K562 (cell line): Measurements from ENCODE around the gene RNF166. TPM values are rescaled to one million over a fixed set of nuclear protein-coding genes. Genes with fewer than 3 reads are reported as not detected.

ENCODE experiments used
- ATAC-seq: fragments of 200-7000 bp; cut with Tn5 transposase; 3 replicates; pipeline ENCODE4 v1.9.1; 2020; ENCODE audit warnings: moderate library complexity
- BruUV-seq: library from RNA; stranded (reverse); fragments of 400-500 nt; replicated peaks from 2 replicates; lab custom pipeline; 2021; lab: Mats Ljungman, UMichigan
- CTCF ChIA-PET: fragments of 300-600 bp; formaldehyde crosslinking; extraction: SDS; loops from one replicate; lab custom pipeline; 2021; ENCODE audit warnings: low intra/inter-chr PET ratio; lab: Yijun Ruan, JAX
- POLR2A ChIA-PET: fragments of 300-600, 350-650 bp; sonication (Branson Sonifier 250); formaldehyde crosslinking; extraction: SDS; loops from one replicate; lab custom pipeline; 2021; ENCODE audit warnings: antibody characterized with exemption, inconsistent platforms; lab: Yijun Ruan, JAX
- DNase-seq, 4 experiments: peaks; one replicate each; pipeline versions ENCODE4 v3.0.0 to v3.0.0-alpha.2; 2011 to 2018; ENCODE audit warnings: low spot score in 3 of 4, mixed read lengths in 3 of 4; ENCODE audit errors: extremely low read depth in 1 of 4
- FAIRE-seq: peaks from 2 replicates; lab custom pipeline; 2011; peaks lifted over from hg19 to GRCh38; lab: Jason Lieb, UNC
- H2AFZ ChIP-seq: 2 replicates; pipeline ENCODE4 v1.6.0; 2011; ENCODE audit warnings: low read depth, low read length, control low read depth, inconsistent platforms
- H3K27ac ChIP-seq: fragments of 200-600 bp; 3 replicates; pipeline ENCODE4 v1.8.0; 2011; ENCODE audit warnings: low read depth, mild to moderate bottlenecking, control low read depth, inconsistent platforms, low read length, moderate library complexity, mixed read lengths; ENCODE audit errors: extremely low read depth
- H3K27me3 ChIP-seq, 2 experiments: fragments of 300-600 bp in 1 of 2; 2 replicates in 1 of 2; 3 replicates in 1 of 2; pipeline versions ENCODE4 v1.6.0 to v1.8.0; 2011; ENCODE audit warnings: inconsistent platforms in 2 of 2, low read length in 2 of 2, mild to moderate bottlenecking in 1 of 2, mixed read lengths in 1 of 2, moderate library complexity in 1 of 2; ENCODE audit not compliant: control insufficient read depth in 2 of 2, insufficient read depth in 2 of 2
- H3K36me3 ChIP-seq: fragments of 300-600 bp; 3 replicates; pipeline ENCODE4 v1.8.0; 2011; ENCODE audit warnings: mild to moderate bottlenecking, low read length, inconsistent platforms; ENCODE audit not compliant: control insufficient read depth, insufficient read depth
- H3K4me1 ChIP-seq, 2 experiments: fragments of 200-600 bp in 1 of 2; replicated peaks in 1 of 2; 2 replicates in 1 of 2; 3 replicates in 1 of 2; pipeline versions ENCODE4 v1.5.1 to v1.8.0; 2011; ENCODE audit warnings: inconsistent platforms in 2 of 2, low read length in 2 of 2, mild to moderate bottlenecking in 1 of 2, mixed read lengths in 1 of 2, moderate library complexity in 1 of 2; ENCODE audit not compliant: control insufficient read depth in 2 of 2, insufficient read depth in 2 of 2
- H3K4me2 ChIP-seq: 2 replicates; pipeline ENCODE4 v1.6.1; 2011; ENCODE audit warnings: low read length, control low read depth, inconsistent platforms, mixed read lengths; ENCODE audit not compliant: insufficient read depth
- H3K4me3 ChIP-seq: fragments of 200-600 bp; sonication (generic), shearing (Covaris generic); 2 replicates; pipeline ENCODE4 v1.5.1; 2016; ENCODE audit warnings: control low read depth, inconsistent platforms
- H3K79me2 ChIP-seq: fragments of 200-600 bp; 3 replicates; pipeline ENCODE4 v1.8.0; 2011; ENCODE audit warnings: low read length, inconsistent platforms; ENCODE audit not compliant: control insufficient read depth, insufficient read depth
- H3K9ac ChIP-seq, 2 experiments: 2 replicates each; pipeline versions ENCODE4 v1.6.0 to v1.6.1; 2011; ENCODE audit warnings: low read depth in 2 of 2, low read length in 2 of 2, control low read depth in 1 of 2, inconsistent platforms in 1 of 2, mild to moderate bottlenecking in 1 of 2, mixed read lengths in 1 of 2; ENCODE audit not compliant: insufficient read depth in 1 of 2
- H3K9me1 ChIP-seq: one replicate; pipeline ENCODE4 v1.6.0; 2011; ENCODE audit warnings: inconsistent platforms, mild to moderate bottlenecking, low read length, moderate library complexity; ENCODE audit not compliant: control insufficient read depth, insufficient read depth
- H3K9me3 ChIP-seq: replicated peaks from 2 replicates; pipeline ENCODE4 v1.5.1; 2011; ENCODE audit warnings: low read depth, low read length, inconsistent platforms; ENCODE audit not compliant: control insufficient read depth, insufficient read depth
- H4K20me1 ChIP-seq: replicated peaks from 2 replicates; pipeline ENCODE4 v1.6.1; 2011; ENCODE audit warnings: low read length, inconsistent platforms, mixed read lengths; ENCODE audit not compliant: control insufficient read depth, insufficient read depth
- CHD7 ChIP-seq: fragments of 200-600 bp; sonication (generic); IDR thresholded peaks from one replicate; pipeline ENCODE4 v1.6.1; 2012; ENCODE audit warnings: mild to moderate bottlenecking, low read depth, low read length, inconsistent platforms
- EGR1 ChIP-seq: fragments of 450-650 bp; conservative IDR thresholded peaks from 2 replicates; pipeline ENCODE4 v1.6.1; 2017; ENCODE audit warnings: mild to moderate bottlenecking
- LCOR ChIP-seq: sonication (generic); formaldehyde crosslinking; IDR thresholded peaks from 2 replicates; pipeline ENCODE4 v1.8.0; 2022; ENCODE audit warnings: mild to moderate bottlenecking, missing genetic modification reagents
- NFIC ChIP-seq: fragments of 450-650 bp; IDR thresholded peaks from 2 replicates; pipeline ENCODE4 v1.6.1; 2017; ENCODE audit warnings: mild to moderate bottlenecking, inconsistent platforms
- POLR2G ChIP-seq: fragments of 200-400 bp; formaldehyde crosslinking; IDR thresholded peaks from 2 replicates; pipeline ENCODE4 v1.6.1; 2017; ENCODE audit warnings: low read depth, mild to moderate bottlenecking, antibody characterized with exemption, low read length, moderate library complexity
- PURB ChIP-seq: sonication (generic); formaldehyde crosslinking; IDR thresholded peaks from 2 replicates; pipeline ENCODE4 v1.9.0; 2021; ENCODE audit warnings: low read depth, mild to moderate bottlenecking, missing genetic modification reagents
- THRA ChIP-seq: fragments of 450-650 bp; IDR thresholded peaks from 2 replicates; pipeline ENCODE4 v1.6.1; 2017; ENCODE audit warnings: mild to moderate bottlenecking, moderate library complexity
- ZNF707 ChIP-seq: fragments of 250-450 bp; sonication (Bioruptor Pico); conservative IDR thresholded peaks from 2 replicates; pipeline ENCODE4 v1.8.0; 2022; ENCODE audit warnings: inconsistent platforms, mild to moderate bottlenecking, moderate library complexity
- WGBS: fragments of 100-300 bp; shearing (Covaris generic); methylation state at CpG from one replicate; pipeline ENCODE4 v1.1.6; 2016; ENCODE audit warnings: low coverage, mixed read lengths; ENCODE audit not compliant: insufficient coverage; ENCODE audit errors: missing lambda C conversion rate; 5-methylcytosine and 5-hydroxymethylcytosine counted together
- in situ Hi-C: fragments of 300-500 bp; cut with MboI; formaldehyde crosslinking; loops from 4 replicates; pipeline ENCODE4 v1.15.0; 2018; ENCODE audit warnings: inconsistent platforms, mixed read lengths
- intact Hi-C: fragments of 100-400 bp; cut with micrococcal nuclease; formaldehyde crosslinking; loops from 2 replicates; pipeline ENCODE4 v1.14.2; 2022
- polyA plus RNA-seq, 8 experiments: library from polyadenylated mRNA; depleted of rRNA in 4 of 8; stranded (reverse) in 5 of 8; unstranded in 3 of 8; fragments of >200 nt; fragmentation: Nextera tagmentation in 2 of 8; fragmentation: Illumina TruSeq in 1 of 8; extraction: Ambion mirVana in 2 of 8; extraction: Trizol in 1 of 8; gene quantifications; 2 replicates each; pipeline versions ENCODE4 v1.2.1 to v1.2.3, GENCODE V29; 2011 to 2014; ENCODE audit warnings: inconsistent platforms in 1 of 8, missing spikeins in 1 of 8
- total RNA-seq, 7 experiments: library from RNA; depleted of rRNA in 6 of 7; stranded (reverse); fragments of >200 nt in 6 of 7; fragmentation: Illumina TruSeq in 2 of 7; extraction: Trizol in 2 of 7; gene quantifications; 2 replicates each; pipeline versions ENCODE4 v1.2.1 to v1.2.3, GENCODE V29; 2011 to 2021; ENCODE audit warnings: low replicate concordance in 1 of 7
- TF ChIP-seq, protein P1 (sequence below): sonication (generic); formaldehyde crosslinking; IDR thresholded peaks from 2 replicates; pipeline ENCODE4 v1.8.0; 2022; ENCODE audit warnings: mild to moderate bottlenecking, low read depth, missing genetic modification reagents

RNF166 gene
- total and polyA plus RNA-seq, 9 of the 15 experiments (the other 6 are each of a cell fraction or from before 2014, with no cell fraction given) = 0.56 to 60.3 (median 19.5) TPM

DNA sequence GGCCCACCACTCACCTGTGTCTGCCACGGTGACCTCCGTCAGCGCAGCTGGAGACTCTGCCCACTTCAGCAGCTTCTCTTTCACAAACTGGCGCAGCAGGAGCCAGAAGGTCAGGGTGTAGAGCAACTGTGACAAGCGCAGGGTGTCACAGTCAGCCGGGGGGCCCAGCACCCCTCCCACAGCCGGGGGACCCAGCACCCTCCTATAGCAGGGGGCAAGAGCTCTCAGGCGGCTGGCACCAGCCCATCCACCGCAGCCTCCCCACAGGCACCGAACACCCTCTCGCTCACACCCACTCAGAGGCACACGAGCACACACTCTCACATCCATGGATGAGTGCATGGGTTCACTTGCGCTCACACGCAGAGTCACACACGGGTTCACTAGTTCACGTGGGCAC, 28.9 kb upstream of the RNF166 start:
- POLR2A ChIA-PET = interaction anchor here (0.8 to 1.5 kb wide), 3 partner anchors 10 to 77 kb away, joined by 3 to 5 read pairs (median 3); partner anchors contain the start of gene APRT
- no TSS peak for BruUV-seq
- TF ChIP-seq POLR2G = peak; percentile 22; the same call in 1 of the 2 replicates
- no peak for TF ChIP-seq THRA
- TF ChIP-seq NFIC = no peak
- no peak for TF ChIP-seq PURB (CRISPR knock-in tag)
- TF ChIP-seq, protein P1, sequence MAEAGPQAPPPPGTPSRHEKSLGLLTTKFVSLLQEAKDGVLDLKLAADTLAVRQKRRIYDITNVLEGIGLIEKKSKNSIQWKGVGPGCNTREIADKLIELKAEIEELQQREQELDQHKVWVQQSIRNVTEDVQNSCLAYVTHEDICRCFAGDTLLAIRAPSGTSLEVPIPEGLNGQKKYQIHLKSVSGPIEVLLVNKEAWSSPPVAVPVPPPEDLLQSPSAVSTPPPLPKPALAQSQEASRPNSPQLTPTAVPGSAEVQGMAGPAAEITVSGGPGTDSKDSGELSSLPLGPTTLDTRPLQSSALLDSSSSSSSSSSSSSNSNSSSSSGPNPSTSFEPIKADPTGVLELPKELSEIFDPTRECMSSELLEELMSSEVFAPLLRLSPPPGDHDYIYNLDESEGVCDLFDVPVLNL (CRISPR knock-in tag) = 0 out of 2 replicates have a peak, but pooled peaks have one; percentile 34
- TF ChIP-seq LCOR = no peak
- no peak for TF ChIP-seq EGR1
- no peak for TF ChIP-seq ZNF707 (CRISPR knock-in tag)
- TF ChIP-seq CHD7 = no peak

More for the DNA sequence above, 28.9 kb upstream of the RNF166 start:
- Histone ChIP-seq H3K79me2 (peaks cover 7% of the 10 kb centered on the region; the same call in 2 of the 3 replicates), H3K4me2 (no peak overlapping the region), H3K4me3 (no peak overlapping the region), H2AFZ (no peak overlapping the region), H3K4me1 (peaks cover 0 to 91% of the 10 kb centered on the region in 2 experiments; a peak in 3 of 5 replicates), H3K36me3 (peaks cover 99% of the 10 kb centered on the region), H3K27ac (no peak overlapping the region), H3K9me1 (no peaks in the 10 kb centered on the region), H3K9me3 (no peaks in the 10 kb centered on the region), H3K27me3 (no peaks in the 10 kb centered on the region), H3K9ac (peak overlapping the region in 1 of 2 experiments; percentile 43; a peak in 1 of 4 replicates), H4K20me1 (peaks cover 8% of the 10 kb centered on the region)
- DNase-seq (no peak), ATAC-seq (no peak), FAIRE-seq (no peak)
- CTCF ChIA-PET = no interaction called here
- in situ Hi-C loops = no loop called here
- WGBS = 93% methylated on average over 16 of the region's 16 CpGs
- intact Hi-C loops = no loop called here
